Measurements from ENCODE around the gene GPR37L1.

The GPR37L1 gene, protein sequence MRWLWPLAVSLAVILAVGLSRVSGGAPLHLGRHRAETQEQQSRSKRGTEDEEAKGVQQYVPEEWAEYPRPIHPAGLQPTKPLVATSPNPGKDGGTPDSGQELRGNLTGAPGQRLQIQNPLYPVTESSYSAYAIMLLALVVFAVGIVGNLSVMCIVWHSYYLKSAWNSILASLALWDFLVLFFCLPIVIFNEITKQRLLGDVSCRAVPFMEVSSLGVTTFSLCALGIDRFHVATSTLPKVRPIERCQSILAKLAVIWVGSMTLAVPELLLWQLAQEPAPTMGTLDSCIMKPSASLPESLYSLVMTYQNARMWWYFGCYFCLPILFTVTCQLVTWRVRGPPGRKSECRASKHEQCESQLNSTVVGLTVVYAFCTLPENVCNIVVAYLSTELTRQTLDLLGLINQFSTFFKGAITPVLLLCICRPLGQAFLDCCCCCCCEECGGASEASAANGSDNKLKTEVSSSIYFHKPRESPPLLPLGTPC

DNA sequence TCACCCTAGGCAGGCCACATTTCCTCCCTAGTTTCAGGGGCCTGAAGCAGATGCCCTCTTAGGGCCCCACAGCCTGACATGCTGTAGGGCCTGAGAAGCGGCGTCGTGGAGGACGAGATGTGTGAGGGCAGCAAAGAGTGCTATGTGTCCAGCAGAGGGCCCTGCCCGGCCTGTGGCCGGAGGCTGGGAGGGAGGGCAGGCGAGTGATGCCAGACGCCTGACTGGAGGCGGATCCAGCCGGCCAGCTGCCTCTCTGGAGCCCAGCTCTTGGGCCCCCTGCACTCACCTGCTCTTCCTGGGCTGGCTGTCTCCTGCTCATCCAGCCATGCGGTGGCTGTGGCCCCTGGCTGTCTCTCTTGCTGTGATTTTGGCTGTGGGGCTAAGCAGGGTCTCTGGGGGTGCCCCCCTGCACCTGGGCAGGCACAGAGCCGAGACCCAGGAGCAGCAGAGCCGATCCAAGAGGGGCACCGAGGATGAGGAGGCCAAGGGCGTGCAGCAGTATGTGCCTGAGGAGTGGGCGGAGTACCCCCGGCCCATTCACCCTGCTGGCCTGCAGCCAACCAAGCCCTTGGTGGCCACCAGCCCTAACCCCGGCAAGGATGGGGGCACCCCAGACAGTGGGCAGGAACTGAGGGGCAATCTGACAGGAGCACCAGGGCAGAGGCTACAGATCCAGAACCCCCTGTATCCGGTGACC is at the start of gene GPR37L1:
Gene GPR37L1 (plus strand): TSS at position 279 of the 697 bp plus-strand sequence. CDS start 47 bp downstream, at position 326.
- DNase-seq = no peak

DNA sequence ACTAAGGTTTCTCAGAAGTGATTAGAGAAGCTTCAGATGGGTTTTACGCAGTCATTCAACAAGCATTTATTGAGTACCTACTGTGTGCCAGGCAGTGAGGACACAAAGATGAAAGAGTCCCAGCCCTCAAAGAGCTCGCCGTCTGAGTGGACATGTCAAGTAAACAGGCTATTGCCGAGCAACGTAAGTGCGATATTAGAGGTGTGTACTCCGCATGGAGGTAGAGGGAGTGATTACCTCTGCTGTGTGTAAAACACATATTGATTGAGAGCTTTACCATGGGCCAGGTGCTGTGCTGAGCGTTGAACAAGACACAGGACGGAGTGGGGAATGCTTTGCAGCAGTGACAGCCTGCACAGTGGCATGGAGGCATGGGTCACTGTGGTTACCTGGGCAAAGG is 49.5 kb upstream of the GPR37L1 start:
- no peak for DNase-seq

DNA sequence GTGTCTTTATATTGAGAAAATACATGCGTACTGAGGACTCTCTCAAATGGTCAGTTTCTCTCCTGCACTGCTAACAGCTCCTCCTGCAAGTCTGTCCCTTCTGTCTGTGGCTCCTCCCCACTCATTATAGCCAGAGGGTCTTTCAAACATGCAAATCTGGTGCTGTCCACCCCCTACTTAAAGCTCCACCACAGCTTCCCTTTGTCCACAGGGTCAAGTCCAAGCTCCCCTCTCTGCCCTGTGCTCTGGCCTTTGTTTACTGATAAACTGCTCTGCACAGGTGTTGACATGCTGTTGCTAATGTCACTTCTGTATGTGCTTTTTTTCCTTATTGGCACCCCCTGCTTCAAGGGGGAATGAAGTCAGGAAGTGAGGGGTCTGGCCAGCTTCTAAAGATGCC is 47.7 kb upstream of the GPR37L1 start:
- DNase-seq = no peak

DNA sequence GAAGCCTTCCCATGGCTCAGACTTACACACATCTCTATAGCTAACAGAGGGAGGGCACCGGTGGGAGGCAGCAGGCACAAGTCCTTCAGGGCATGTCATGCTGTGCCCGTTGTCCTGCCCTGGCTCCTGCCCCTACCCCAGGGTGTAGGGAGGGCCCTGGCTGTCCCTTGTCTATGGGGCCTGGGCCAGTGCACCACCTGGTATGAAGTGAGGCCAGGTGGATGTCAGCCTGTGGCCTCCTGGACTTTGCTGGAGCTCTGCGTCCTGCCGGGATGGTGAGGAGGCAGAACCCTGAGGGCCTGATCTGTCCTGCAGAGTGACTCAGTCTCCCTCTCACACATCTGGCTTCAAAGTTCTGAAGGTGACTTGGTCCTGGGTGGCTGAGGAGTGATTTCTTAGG is 47.3 kb upstream of the GPR37L1 start:
- no peak for DNase-seq

DNA sequence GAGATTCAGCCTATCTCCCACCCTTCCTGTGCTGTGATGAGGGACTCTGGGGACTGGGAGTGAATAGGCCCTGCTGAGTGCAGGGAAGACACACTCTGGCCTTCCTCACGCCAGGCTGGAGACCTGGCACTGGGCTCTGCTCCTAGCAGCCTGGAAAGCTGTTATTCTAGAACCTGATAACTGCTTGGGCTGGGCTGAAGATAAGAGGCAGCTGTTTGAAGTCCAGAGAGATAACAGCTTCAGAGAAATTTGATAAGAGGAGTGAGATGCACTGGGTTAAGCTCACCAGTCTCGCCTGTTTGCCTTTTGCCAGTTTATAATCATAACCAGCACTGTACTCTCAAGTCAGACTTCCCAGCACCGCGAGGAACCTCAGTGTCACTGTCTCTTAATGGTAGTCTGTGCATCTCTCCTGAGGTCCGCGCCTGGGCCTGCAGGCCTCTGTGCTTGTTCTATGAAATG is 46.6 kb upstream of the GPR37L1 start:
- no peak for DNase-seq

DNA sequence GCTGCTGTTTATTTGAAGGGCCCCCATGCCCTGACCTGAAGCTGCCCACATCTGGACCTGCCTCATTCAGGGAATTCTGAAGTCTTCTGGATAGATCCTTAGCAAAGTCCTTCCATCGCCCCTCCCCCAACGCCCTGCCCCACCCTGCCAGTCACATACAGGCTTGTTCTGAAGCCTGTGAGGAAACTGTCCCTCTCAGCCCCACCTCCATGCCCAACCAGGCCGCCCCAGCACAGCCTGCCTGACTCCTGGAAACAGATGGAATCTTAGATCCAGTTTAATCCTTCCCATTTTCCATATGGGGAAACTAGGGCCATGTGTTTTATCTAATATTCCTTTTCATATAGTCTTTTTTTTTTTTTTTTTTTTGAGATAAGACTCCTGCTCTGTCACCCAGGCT is 44.5 kb upstream of the GPR37L1 start:
- no peak for DNase-seq

DNA sequence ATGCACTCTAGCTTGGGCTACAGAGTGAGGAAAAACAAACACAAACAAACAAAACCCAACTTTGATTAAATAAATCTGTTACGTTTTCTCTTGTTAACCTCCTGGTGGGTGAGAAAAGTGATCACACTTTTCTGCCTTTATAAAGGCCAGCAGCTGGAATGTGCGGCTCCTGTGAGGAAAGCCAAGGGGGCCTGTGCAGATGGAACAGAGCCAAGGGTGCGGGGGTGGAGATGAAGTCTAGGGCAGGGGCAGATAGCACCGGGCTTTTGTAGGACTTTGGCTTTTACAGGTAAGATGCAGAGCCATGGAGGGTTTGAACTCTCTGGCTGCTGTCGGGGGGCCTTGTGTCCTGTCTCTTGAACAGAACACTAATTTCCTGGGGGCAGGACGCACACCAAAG is 40.7 kb upstream of the GPR37L1 start:
- DNase-seq = no peak

DNA sequence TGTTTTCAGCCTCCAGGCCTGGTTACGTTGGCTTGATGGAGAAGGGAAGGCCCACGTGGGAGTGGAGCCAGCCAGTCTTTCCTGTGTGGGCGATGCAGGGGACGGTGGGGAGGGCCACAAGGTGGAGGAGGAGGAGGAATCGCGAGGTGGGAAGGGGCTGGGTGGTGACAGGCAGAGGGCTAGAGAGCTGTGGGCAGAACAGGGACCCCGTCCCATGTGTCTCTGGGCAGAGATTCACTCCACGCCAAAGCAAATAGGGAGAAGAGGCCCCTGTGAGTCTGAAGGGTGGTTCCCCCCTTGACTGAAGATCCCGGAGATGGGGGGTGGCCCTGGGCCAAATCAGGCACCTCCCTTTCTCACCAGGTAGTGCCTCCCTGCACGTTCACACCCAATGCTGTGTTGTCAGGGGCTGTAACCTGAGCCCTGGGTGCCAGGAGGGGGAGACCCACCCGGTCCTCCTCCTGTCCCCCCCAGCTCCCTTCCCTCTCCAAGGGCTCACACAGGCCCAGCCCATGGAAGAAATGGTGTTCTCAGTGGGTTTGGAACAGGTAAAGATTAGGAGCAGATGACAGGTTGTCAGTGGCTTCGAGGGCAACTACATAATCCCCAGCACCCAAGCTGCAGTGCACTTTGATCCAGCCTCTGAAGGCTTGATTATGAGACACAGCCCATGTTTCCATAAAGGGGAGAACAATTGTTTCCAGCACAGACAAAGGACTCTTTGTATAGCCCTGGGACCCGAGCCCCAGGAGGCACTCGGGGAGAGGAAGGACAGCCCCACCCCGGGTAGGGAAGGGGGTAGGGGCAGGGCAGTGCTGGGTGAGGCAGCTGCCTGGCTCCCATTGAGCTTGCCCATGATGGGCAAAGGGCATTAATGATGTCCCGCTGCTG is 37.7 kb upstream of the GPR37L1 start:
- DNase-seq = no peak

DNA sequence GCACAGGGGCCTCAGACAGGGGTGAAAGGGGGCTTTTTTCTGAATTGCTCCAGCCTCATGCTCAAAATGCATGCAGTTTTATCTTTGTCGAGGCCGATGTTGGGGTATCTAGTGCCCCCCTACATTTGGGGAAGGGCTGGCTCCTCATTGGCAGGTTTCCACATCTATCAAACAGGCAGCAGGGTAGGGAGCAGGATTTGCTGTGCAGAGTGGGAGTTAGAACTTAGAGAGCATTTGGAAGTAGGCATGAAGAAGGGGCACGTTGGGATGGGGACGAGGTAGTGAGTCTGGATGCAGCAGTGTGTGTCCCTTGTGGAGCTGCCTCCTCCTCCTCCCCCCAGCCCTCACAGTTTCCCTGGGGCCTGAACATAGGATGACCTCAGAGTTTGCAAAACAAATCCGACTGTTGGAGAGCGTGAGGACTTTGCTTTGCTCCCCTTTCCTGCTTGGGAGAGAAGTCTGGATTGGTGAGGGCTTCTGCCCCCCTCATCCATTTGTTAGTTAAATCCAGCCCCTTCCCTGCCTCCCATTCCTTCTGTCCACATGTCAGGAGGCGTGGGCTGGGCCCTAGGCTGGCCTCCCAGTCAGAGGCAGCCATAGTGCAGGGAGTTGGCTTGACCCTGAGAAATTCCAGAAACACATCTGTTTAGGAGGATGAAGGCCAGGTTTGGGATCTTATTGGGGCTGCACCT is 36.9 kb upstream of the GPR37L1 start:
- DNase-seq = no peak

DNA sequence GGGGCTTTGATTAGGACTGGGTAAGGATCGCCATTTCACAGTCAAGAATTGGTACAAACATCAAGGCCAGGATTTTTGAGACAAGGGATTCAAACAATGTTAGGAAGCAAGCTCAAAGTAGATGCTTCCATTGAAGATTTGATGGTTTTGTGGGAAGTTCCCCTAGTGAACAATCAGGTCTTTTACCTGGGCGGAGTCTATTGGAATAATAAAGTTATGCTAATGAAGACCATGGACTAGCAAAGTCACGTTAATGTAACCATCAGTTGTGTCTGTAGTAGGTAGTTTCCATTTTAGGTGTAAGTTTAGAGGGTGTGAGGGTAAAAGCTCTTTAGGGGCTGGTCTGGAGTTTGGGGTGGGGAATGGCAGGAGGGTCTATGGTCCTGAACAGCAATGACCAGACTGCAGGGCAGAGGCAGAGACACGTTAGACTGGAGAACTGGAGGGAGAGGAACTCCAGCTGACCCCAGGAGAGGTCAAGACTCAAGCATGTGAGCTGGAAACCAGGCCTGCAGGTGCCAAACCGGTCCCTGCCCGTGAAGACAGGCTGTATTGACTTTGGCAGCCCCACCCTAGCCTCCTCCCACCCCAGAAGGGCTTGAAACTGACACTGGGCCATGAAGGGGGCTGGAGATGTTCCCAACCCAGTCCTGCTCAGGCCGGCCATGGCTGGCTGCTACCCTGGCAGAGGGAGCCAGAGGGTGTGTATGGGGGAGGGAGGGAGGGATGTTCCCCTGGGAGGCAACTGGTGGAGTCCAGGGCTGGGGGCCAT is 36.0 kb upstream of the GPR37L1 start:
- no peak for DNase-seq

DNA sequence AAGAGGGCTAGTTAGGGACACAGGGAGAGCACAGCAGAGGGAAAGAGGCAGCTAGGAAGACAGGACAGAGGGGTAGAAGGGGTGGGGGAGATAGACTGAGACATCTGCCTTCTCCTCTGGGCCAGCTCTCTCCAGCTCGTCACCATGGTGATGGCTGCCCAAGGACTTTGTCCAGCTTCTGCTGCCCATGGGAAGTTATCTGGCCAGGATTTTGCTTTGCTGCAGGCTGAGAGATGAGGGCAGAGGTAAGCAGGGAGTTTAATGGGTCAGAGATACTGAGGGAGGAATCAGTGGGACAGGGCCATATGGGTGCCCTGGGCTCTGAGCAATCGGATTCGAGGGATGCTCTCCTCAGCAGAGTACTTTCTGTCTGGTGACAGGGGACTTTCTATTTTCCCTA is 34.5 kb upstream of the GPR37L1 start:
- no peak for DNase-seq

DNA sequence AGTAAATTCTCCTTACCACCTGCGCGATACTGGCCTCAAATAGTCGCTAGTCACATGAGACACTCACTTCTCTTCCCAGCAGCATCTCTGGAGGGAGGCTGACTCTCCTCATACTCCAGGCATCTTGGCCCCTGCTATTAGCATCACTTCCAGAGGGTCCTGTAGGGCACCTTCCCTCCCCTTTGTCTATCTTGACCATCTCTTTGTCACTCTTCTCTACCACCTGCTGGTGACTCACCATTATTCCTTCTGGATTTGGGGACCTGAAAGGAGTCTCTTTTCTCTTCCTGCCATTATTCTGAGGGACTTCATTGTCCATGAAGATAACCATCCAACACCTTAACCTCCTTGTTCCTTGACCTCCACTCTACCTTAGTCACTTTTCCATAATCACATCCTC is 31.7 kb upstream of the GPR37L1 start:
- no peak for DNase-seq

DNA sequence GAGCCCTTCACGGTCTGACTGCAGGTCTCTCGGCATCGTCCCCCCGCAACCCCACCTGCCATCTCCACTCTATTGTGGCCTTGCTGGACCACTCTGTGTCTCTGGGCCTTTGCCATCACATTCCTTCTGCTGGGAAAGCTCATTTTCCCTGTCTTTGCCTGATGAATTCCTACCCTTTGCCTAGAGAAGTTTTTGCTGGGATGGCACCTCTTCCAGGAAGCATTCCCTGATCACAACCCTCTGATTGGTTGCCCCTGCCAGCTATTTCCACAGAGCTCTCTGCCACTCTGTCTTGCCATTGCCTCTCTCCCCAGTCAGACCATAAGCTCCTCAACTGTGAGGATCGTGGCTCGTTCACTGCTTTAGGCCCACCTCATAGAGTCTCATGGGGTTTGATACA is 28.9 kb upstream of the GPR37L1 start:
- DNase-seq = no peak

DNA sequence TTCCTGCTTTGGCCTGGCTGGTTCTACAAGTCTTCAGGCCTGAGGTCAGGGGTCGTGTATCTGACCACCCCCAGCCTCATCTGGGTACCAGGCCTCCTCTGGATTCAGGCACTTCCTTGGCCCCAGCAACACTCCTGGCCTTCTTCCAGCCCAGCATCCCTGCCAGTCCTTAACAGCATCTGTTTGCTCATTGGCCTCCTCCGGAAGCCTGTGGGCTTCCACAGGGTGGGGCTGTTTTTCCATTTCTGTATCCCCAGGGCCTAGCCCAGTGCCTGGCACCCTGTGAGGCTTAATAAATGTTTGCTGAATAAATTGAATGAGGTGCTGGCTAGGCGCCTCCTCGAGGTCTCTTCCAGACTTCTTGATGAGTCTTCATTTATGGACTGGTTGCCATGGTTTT is 21.5 kb upstream of the GPR37L1 start:
- no peak for DNase-seq

DNA sequence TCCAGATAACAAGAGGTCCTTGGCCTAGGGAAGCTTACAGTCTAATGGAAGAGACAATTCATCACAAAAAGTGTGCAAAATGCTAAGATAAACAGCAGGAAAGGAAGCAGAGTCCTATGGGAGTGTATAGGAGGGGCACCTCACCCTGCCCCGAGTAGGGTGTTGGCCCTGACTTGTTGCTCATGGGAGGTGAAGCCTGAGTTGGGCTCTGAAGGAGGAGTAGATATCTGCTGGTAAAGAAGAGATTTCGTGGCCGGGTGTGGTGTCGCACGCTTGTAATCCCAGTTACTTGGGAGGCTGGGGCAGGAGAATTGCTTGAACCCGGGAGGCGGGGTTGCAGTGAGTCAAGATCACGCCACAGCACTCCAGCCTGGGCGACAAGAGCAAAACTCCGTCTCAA is 18.6 kb upstream of the GPR37L1 start:
- DNase-seq = no peak

DNA sequence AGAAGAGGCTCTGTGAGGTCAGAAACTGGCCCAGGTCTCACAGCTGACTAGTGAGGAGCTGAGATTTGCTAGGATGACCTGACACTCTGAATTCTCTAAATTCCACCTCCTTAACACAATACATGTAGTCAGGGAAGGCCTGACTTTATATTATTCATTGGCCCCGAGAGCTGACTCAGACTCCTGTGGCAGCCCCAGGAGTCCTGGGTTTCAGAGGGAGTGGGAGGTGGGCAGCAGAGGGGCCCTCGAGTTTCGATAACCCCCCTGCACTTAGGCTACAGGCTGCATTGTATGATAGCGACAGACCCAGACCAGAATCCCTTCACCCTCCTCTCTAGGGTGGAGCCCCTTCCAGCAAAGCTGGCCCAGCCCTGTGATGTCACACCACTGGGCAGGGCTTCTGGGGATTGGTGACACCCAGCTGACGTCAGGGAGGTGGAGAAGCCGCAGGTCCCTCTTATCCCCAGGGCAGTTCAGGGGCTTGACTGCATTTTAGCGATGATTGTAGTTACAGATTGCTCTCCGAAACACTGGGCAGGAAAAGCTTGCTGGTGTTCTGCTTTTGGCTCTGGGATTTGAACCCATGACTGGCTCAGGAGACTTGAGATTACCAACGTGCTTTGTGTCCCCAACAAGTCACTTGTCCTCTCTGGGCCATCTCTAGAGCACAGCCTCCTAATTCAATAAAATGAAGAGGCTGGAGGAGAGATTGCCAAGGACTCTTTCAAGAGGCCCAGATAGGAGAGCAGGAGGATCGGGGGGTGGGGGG is 17.0 kb upstream of the GPR37L1 start:
- no peak for DNase-seq

DNA sequence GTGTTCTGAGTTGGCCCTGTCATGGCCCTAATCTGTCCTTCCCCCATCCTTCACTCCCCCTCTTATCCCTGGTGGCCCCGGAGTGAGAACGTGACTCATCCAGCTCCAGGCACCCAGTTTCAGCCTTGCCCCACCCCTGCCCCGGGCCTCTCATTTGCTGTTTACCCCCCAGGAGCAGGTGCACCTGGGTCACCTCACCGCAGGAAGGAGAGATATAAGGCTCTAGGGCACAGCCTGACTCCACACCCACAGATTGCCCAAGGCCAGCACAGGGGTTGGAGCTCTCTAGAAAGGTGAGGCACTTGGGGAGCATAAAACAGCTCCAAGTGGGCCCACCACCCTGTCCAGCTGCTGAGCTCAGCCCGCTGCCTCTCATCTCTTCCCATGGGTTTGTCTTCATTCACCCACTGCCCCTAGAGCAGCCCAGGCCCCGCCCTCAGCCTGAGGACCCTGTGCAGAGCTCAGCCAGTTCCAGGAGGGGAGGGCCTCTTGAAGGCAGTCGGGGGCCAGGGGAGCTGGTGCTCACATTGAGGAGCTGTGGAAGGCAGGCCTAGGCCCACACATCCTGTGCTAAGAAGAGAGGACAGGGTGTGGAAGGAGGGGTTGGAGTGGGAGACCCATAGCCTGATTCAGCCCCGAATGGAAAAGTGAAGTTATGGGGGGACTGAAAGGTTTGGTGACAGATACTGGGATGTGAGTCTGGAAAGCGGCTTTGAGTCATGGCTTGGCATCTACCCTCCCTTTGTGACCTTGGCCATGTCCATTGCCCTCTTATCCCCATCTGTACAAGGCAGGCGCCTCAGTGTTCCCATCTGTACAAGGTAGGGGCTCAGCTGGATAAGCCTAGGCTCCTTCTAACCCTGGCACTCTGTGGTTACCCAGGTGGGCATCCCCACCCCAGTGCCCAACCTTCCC is 16.1 kb upstream of the GPR37L1 start:
- no peak for DNase-seq

DNA sequence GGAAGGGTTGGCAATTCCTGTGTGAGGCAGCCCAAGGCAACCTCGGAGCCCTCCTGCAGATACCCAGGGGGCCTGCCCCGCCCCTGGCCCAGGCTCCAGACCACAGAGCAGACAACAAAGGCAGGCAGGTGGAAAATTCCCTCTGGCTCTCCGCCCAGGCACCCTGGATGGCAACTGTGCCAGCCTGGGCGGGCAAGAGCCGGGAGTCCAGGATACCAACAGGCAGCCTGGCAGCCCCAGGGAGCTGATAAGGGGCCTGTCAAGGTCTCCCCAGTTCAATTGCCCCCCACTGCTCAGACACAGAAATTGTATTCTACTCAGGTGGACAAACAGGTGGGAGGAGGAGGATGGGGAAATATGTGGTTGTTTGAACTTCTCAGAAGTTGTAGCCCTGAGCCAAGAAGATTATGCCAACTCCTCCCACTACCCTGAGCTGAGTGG is 15.4 kb upstream of the GPR37L1 start:
- no peak for DNase-seq

DNA sequence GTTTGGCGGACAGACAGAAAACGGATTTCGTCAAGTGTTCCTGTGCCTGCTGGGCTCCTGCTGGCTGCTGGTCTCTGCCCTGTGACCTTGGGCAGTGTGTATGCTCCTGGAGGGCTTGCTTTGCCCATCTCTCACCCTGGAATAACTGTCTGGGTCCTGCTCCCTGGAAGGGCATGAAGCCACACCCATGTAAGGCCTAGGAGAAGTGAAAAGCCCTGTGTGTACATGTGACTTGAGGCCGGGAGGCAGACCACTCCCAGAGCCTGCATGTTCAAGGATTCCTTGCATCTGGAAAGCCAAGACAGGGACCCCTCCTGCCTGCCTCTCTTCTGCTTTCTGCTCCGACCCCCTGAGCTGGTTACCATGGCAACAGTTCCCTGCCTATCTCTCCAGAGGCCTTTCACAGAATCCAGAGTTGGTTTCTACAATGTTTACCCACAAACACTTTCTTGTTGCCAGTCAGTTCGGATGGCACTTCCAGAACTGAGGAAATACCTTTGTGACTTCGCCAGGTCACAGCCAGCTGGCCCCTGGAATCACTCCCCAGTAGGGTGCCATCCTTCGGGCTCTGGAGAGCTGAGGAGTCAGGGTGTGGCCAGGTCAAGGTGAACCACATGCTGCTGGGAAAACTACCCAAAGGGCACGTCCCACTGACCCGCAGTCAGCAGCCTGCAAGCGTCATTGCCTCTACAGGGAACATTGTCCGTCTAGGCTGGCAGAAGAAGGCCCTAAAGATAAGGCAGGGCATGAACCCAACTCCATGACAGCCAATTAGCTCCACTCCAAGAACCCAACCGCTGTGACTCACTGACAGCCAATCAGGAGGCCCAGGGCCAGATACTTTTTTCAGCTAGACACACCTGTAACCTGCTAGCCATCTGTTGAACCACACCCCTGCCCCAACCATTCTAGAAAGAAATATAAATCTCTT is 14.7 kb upstream of the GPR37L1 start:
- no peak for DNase-seq

Measured in activated CD4-positive, alpha-beta T cell treated with anti-CD3 and anti-CD28 coated beads, Interleukin-2, amount 50 U/mL, for 1 hour (primary cell).